OCI-LY7 (cell line): ENCODE data around the gene CALD1. TPM values are rescaled to one million over a fixed set of nuclear protein-coding genes. Genes with fewer than 3 reads are reported as not detected.

Experiments used
- BruUV-seq: library from RNA; stranded (reverse); fragments of 400-500 nt; replicated peaks from 2 replicates; lab custom pipeline; 2021; lab: Mats Ljungman, UMichigan
- CTCF ChIA-PET: fragments of 300-600 bp; sonication (Branson Sonifier 250); formaldehyde crosslinking; loops from one replicate; lab custom pipeline; 2022; ENCODE audit warnings: antibody characterized with exemption; ENCODE audit not compliant: unreplicated experiment; lab: Charles Lee
- POLR2A ChIA-PET: fragments of 300-600 bp; sonication (Branson Sonifier 250); formaldehyde crosslinking; loops from one replicate; lab custom pipeline; 2022; ENCODE audit warnings: antibody characterized with exemption; lab: Charles Lee
- DNase-seq: peaks from one replicate; pipeline ENCODE4 v3.0.0-alpha.2; 2015; ENCODE audit warnings: low spot score
- H2AFZ ChIP-seq: fragments of 200-600 bp; sonication (generic), shearing (Covaris generic); 2 replicates; pipeline ENCODE4 v1.6.1; 2014; ENCODE audit warnings: mild to moderate bottlenecking, antibody characterized with exemption, low read length, moderate library complexity
- H3K27ac ChIP-seq: fragments of 200-600 bp; sonication (generic); 2 replicates; pipeline ENCODE4 v1.5.1; 2014; ENCODE audit warnings: mixed run types, low read depth, mild to moderate bottlenecking, moderate library complexity, low read length, inconsistent platforms; ENCODE audit not compliant: poor library complexity, severe bottlenecking
- H3K36me3 ChIP-seq: fragments of 200-600 bp; sonication (generic); 2 replicates; pipeline ENCODE4 v1.6.1; 2014; ENCODE audit warnings: mild to moderate bottlenecking, antibody characterized with exemption, low read length, moderate library complexity, mixed read lengths; ENCODE audit not compliant: insufficient read depth
- H3K4me1 ChIP-seq: fragments of 200-600 bp; sonication (generic); 2 replicates; pipeline ENCODE4 v1.5.1; 2014; ENCODE audit warnings: mild to moderate bottlenecking, low read length; ENCODE audit not compliant: insufficient read depth, poor library complexity, severe bottlenecking
- H3K4me2 ChIP-seq: fragments of 200-600 bp; sonication (generic); 2 replicates; pipeline ENCODE4 v1.6.1; 2014; ENCODE audit warnings: mild to moderate bottlenecking, low read length
- H3K4me3 ChIP-seq: fragments of 200-600 bp; sonication (generic); 2 replicates; pipeline ENCODE4 v1.5.1; 2014; ENCODE audit warnings: mild to moderate bottlenecking, low read depth, low read length; ENCODE audit not compliant: poor library complexity, severe bottlenecking
- H3K79me2 ChIP-seq: fragments of 200-600 bp; sonication (generic); 2 replicates; pipeline ENCODE4 v1.6.1; 2016; ENCODE audit warnings: low read depth, mild to moderate bottlenecking, low read length, moderate library complexity, mixed read lengths; ENCODE audit not compliant: insufficient read depth
- H3K9me2 ChIP-seq: fragments of 200-600 bp; sonication (generic); 2 replicates; pipeline ENCODE4 v1.6.1; 2016; ENCODE audit warnings: mild to moderate bottlenecking, low read length, mixed read lengths; ENCODE audit not compliant: insufficient read depth
- H3K9me3 ChIP-seq: fragments of 200-600 bp; sonication (generic); 2 replicates; pipeline ENCODE4 v1.6.1; 2014; ENCODE audit warnings: mild to moderate bottlenecking, mixed run types, low read length, mixed read lengths
- H4K20me1 ChIP-seq: fragments of 200-600 bp; sonication (generic); 2 replicates; pipeline ENCODE4 v1.6.1; 2014; ENCODE audit warnings: mild to moderate bottlenecking, antibody characterized with exemption, low read length, moderate library complexity, mixed read lengths; ENCODE audit not compliant: insufficient read depth
- EZH2phosphoT487 ChIP-seq: fragments of 200-600 bp; sonication (generic); IDR thresholded peaks from 2 replicates; pipeline ENCODE4 v1.6.1; 2018; ENCODE audit warnings: low read depth, borderline replicate concordance, mild to moderate bottlenecking, mixed run types, antibody characterized with exemption, low read length, moderate library complexity, mixed read lengths
- intact Hi-C: fragments of 100-400 bp; cut with micrococcal nuclease; formaldehyde crosslinking; loops from one replicate; pipeline ENCODE4 v1.10.0; 2022; ENCODE audit not compliant: unreplicated experiment
- total RNA-seq, 2 experiments: library from RNA; depleted of rRNA in 1 of 2; stranded (reverse); fragments of >200 nt in 1 of 2; shearing (Covaris generic) in 1 of 2; gene quantifications; 2 replicates each; pipeline ENCODE4 v1.2.3, GENCODE V29; 2014 to 2022
- TF ChIP-seq, protein P1 (sequence below): fragments of 200-600 bp; sonication (generic); conservative IDR thresholded peaks from 2 replicates; pipeline ENCODE4 v1.5.1; 2014; ENCODE audit warnings: mild to moderate bottlenecking, antibody characterized with exemption, low read length, moderate library complexity, mixed read lengths

CALD1 gene
- total RNA-seq, 2 experiments from 2014 or later = 0.25 to 0.49 TPM

DNA sequence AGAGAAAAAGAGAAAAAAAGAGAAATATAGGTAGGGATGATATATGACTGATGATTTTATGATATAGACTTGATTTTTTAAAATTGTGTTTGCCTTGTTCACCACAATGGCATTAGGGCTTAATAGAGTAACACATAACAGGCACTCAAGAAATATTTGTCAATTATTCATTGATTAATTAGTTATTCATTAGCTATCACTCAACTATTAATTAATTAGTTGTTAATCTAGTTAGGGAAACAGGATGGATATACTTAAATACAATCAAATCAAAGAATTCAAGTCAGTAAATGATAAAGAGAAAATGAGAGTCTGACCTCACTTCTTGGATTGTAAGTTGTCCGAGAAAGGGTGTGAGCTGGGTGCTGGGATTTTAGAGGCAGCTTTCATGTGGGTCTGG is 15.1 kb upstream of the CALD1 start:
- no peak for TF ChIP-seq EZH2phosphoT487
- TF ChIP-seq, protein P1, sequence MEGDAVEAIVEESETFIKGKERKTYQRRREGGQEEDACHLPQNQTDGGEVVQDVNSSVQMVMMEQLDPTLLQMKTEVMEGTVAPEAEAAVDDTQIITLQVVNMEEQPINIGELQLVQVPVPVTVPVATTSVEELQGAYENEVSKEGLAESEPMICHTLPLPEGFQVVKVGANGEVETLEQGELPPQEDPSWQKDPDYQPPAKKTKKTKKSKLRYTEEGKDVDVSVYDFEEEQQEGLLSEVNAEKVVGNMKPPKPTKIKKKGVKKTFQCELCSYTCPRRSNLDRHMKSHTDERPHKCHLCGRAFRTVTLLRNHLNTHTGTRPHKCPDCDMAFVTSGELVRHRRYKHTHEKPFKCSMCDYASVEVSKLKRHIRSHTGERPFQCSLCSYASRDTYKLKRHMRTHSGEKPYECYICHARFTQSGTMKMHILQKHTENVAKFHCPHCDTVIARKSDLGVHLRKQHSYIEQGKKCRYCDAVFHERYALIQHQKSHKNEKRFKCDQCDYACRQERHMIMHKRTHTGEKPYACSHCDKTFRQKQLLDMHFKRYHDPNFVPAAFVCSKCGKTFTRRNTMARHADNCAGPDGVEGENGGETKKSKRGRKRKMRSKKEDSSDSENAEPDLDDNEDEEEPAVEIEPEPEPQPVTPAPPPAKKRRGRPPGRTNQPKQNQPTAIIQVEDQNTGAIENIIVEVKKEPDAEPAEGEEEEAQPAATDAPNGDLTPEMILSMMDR = no peak
- no peaks in the 10 kb centered on the region for H4K20me1 ChIP-seq
- intact Hi-C loops = loop anchor here (10.0 kb wide), 1 partner anchor 410 kb away; the partner anchor contains the start of gene CYREN
- ChIA-PET CTCF (no interaction called here), POLR2A (no interaction called here)
- BruUV-seq = no TSS peak
- no peak overlapping the region for H3K27ac ChIP-seq
- H3K4me2 ChIP-seq = no peak overlapping the region
- no peak for DNase-seq
- H3K79me2 ChIP-seq = no peaks in the 10 kb centered on the region
- H3K36me3 ChIP-seq = no peaks in the 10 kb centered on the region
- H3K4me1 ChIP-seq = peaks cover 30% of the 10 kb centered on the region
- H3K4me3 ChIP-seq = no peak overlapping the region
- no peak overlapping the region for H2AFZ ChIP-seq
- H3K9me3 ChIP-seq = peaks cover 4% of the 10 kb centered on the region; the same call in 1 of the 2 replicates
- H3K9me2 ChIP-seq = no peaks in the 10 kb centered on the region

DNA sequence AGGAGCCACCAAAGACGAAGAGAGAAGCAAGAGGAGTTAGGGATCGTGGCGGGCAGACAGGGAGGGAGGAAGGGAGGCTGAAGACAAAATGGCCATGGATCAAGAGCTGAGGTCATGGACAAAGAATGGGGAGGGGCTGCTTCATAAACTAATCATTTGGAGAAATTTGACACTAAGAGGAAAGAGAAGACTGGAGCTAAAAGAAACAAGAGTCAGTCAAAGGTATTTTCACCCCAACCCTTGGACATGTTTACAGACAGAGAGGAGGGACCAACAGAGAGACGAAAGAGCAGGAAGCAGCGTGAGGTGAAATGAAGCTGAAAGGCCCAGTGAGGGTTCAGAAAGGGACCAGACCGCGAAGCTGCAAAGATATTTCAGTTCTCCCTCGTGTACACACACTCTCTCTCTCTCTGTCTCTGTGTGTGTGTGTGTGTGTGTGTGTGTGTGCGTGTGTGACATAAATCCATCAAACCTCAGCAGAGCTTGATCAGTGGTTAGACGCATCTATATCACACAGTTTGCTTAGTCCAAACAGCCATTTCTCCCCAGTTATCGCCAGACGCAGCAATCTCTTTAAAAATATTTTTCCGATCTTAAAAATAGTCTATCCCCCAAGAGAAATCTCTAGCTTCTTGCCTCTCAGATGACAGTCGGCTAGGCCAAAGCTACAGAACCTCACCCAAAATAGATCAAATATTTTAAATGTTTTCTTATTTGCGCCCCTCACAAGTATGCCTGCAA is 12.5 kb upstream of the CALD1 start:
- CTCF ChIA-PET = interaction anchor here (0.6 kb wide), 2 partner anchors 104 to 1475 kb away, joined by 3 to 4 read pairs; no protein-coding TSS in a partner anchor

More for the DNA sequence above, 12.5 kb upstream of the CALD1 start:
- Histone ChIP-seq H4K20me1 (no peaks in the 10 kb centered on the region), H3K9me3 (peaks cover 4% of the 10 kb centered on the region; the same call in 1 of the 2 replicates), H3K27ac (peak overlapping the region; percentile 57), H3K4me2 (peak overlapping the region; percentile 41), H3K4me1 (peaks cover 21% of the 10 kb centered on the region), H3K36me3 (no peaks in the 10 kb centered on the region), H3K4me3 (peak overlapping the region; percentile 12), H3K79me2 (no peaks in the 10 kb centered on the region), H2AFZ (peak overlapping the region; percentile 86), H3K9me2 (no peaks in the 10 kb centered on the region)
- intact Hi-C loops = loop anchor here (5.0 to 10.0 kb wide), 2 partner anchors 120 to 408 kb away; partner anchors contain the start of genes BPGM and CYREN
- BruUV-seq = no TSS peak
- DNase-seq = peak; percentile 77
- no peak for TF ChIP-seq EZH2phosphoT487
- TF ChIP-seq, protein P1 = no peak
- POLR2A ChIA-PET = interaction anchor here (0.8 to 3.2 kb wide), 7 partner anchors 13 to 174 kb away, joined by 3 to 13 read pairs (median 3); partner anchors contain the start of gene BPGM
